ENCODE results near the gene PHF23. TPM values are rescaled to one million over a fixed set of nuclear protein-coding genes. Genes with fewer than 3 reads are reported as not detected.

The PHF23 gene
- total and polyA plus RNA-seq, 9 of the 15 experiments (the other 6 are each of a cell fraction or from before 2014, with no cell fraction given), result 7.4 to 87.5 (median 33.7) TPM

- no peaks in the 10 kb centered on the region for H3K9me1 ChIP-seq (ENCODE audit: control insufficient read depth, insufficient read depth, low read length)
- intact Hi-C loops (cut with micrococcal nuclease), result no loop called here
- peaks cover 13 to 19% of the 10 kb centered on the region in 2 experiments; a peak in 4 of 5 replicates for H3K4me1 ChIP-seq (replicated peaks in 1 of 2; ENCODE audit: control insufficient read depth in 2 of 2, insufficient read depth in 2 of 2, low read length in 2 of 2)
- H3K79me2 ChIP-seq (ENCODE audit: control insufficient read depth, insufficient read depth, low read length), result peaks cover 61% of the 10 kb centered on the region
- H3K4me3 ChIP-seq, result peak overlapping the region; percentile 95
- BruUV-seq (replicated peaks), result no TSS peak
- peak overlapping the region; percentile 97 to 98 for H3K9ac ChIP-seq (ENCODE audit: insufficient read depth in 1 of 2, low read depth in 2 of 2, low read length in 2 of 2)
- in situ Hi-C loops (cut with MboI), result no loop called here
- H3K36me3 ChIP-seq (ENCODE audit: control insufficient read depth, insufficient read depth, low read length), result peaks cover 48% of the 10 kb centered on the region
- ATAC-seq, result peak; percentile 12
- H2AFZ ChIP-seq (ENCODE audit: low read depth, low read length), result no peak overlapping the region; the same call in 1 of the 2 replicates
- H3K4me2 ChIP-seq (ENCODE audit: insufficient read depth, low read length), result peak overlapping the region; percentile 87
- H3K27me3 ChIP-seq (ENCODE audit: control insufficient read depth in 2 of 2, insufficient read depth in 2 of 2, low read length in 2 of 2), result no peaks in the 10 kb centered on the region
- ChIA-PET POLR2A (interaction anchor here (0.5 to 2.5 kb wide), 7 partner anchors 9 to 199 kb away, joined by 3 to 16 read pairs (median 4); partner anchors contain the start of genes GABARAP and PHF23), CTCF (ENCODE audit: low intra/inter-chr PET ratio) (no interaction called here)
- H3K9me3 ChIP-seq (replicated peaks; ENCODE audit: control insufficient read depth, insufficient read depth, low read depth, low read length), result no peaks in the 10 kb centered on the region
- WGBS (ENCODE audit: insufficient coverage, low coverage, missing lambda C conversion rate), result 0% methylated on average over 9 of the region's 55 CpGs
- H4K20me1 ChIP-seq (replicated peaks; ENCODE audit: control insufficient read depth, insufficient read depth, low read length), result no peaks in the 10 kb centered on the region
- no peak for DNase-seq (ENCODE audit: extremely low read depth in 1 of 4, low spot score in 3 of 4)
- FAIRE-seq, result no peak
- peak overlapping the region; percentile 96 for H3K27ac ChIP-seq (ENCODE audit: extremely low read depth, low read depth, low read length)
- TF ChIP-seq UBTF (IDR thresholded peaks at IDR 0.05; ENCODE audit: borderline replicate concordance in 1 of 2, low read depth in 2 of 2, low read length in 2 of 2), result 0 out of 4 replicates have a peak, but pooled peaks of 1 of the 2 experiments have one; percentile 22
- no peak for TF ChIP-seq ETV5 (CRISPR knock-in tag; IDR thresholded peaks at IDR 0.05; ENCODE audit: low read depth)
- peak; percentile 29 for TF ChIP-seq SAP30 (IDR thresholded peaks at IDR 0.05; ENCODE audit: borderline replicate concordance, insufficient read depth, low read depth, low read length, poor library complexity, severe bottlenecking)
- no peak for TF ChIP-seq ATF6 (CRISPR knock-in tag; IDR thresholded peaks at IDR 0.05)
- no peak for TF ChIP-seq ZNF507 (tag; conservative IDR thresholded peaks at IDR 0.05)
- no peak for TF ChIP-seq E4F1 (CRISPR knock-in tag; IDR thresholded peaks at IDR 0.05; ENCODE audit: borderline replicate concordance)
- 0 out of 2 replicates have a peak, but pooled peaks have one; percentile 40 for TF ChIP-seq ZNF740 (CRISPR knock-in tag; IDR thresholded peaks at IDR 0.05)
- TF ChIP-seq ZNF740 (tag; IDR thresholded peaks at IDR 0.05), result no peak
- peak; percentile 16 for TF ChIP-seq PCBP1 (IDR thresholded peaks at IDR 0.05; ENCODE audit: low read depth, low read length, poor library complexity, severe bottlenecking)
- TF ChIP-seq ZNF121 (CRISPR knock-in tag; conservative IDR thresholded peaks at IDR 0.05), result no peak
- TF ChIP-seq PHF8 (IDR thresholded peaks at IDR 0.05; ENCODE audit: borderline replicate concordance, low read length), result peak; percentile 19; the same call in 1 of the 2 replicates
Measured at GRCh38 chr17:7250695-7251627, 11.7 kb upstream of the PHF23 start.

All from K562 (cell line).